Testis (tissue), 2 donors: Measurements from ENCODE around the gene ZP4.

Experiments used
- CTCF ChIP-seq, 3 experiments: fragments of 450-650 bp in 2 of 3; fragments of 200-600 bp in 1 of 3; sonication (generic) in 1 of 3; IDR thresholded peaks; one replicate each; pipeline ENCODE4 v1.5.1; 2016 to 2019; ENCODE audit warnings: antibody characterized with exemption in 3 of 3, mild to moderate bottlenecking in 2 of 3, moderate library complexity in 1 of 3
- POLR2A ChIP-seq: fragments of 450-650 bp; IDR thresholded peaks from one replicate; pipeline ENCODE4 v1.6.1; 2017; ENCODE audit warnings: antibody characterized with exemption, mild to moderate bottlenecking, moderate library complexity

- TF ChIP-seq CTCF (IDR thresholded peaks at IDR 0.05) (no peak), POLR2A (no peak)
Observed at GRCh38 chr1:237891979-237892378, 1.3 kb upstream of the ZP4 start.
